Memory B cell (primary cell): Measurements from ENCODE around the gene BHLHE23.

Experiments
- ATAC-seq: fragments of 150-1000 bp; cut with Tn5 transposase; 2 replicates; pipeline ENCODE4 v1.10.0; 2021; ENCODE audit warnings: low read depth, mild to moderate bottlenecking, moderate library complexity
- DNase-seq, 2 donors: peaks; one replicate each; pipeline ENCODE4 v3.0.0; 2022; ENCODE audit warnings: low spot score in 2 of 2
- H3K27ac Mint-ChIP-seq: one replicate; pipeline ENCODE4 v1.8.0; 2022; ENCODE audit warnings: mild to moderate bottlenecking, moderate library complexity, mixed read lengths
- H3K27me3 Mint-ChIP-seq: one replicate; pipeline ENCODE4 v1.8.0; 2022; ENCODE audit warnings: mixed read lengths
- H3K36me3 Mint-ChIP-seq: one replicate; pipeline ENCODE4 v1.8.0; 2022; ENCODE audit warnings: mild to moderate bottlenecking, mixed read lengths
- H3K4me1 Mint-ChIP-seq: one replicate; pipeline ENCODE4 v1.8.0; 2022; ENCODE audit warnings: mixed read lengths
- H3K4me3 Mint-ChIP-seq: one replicate; pipeline ENCODE4 v1.8.0; 2022; ENCODE audit warnings: mild to moderate bottlenecking, moderate library complexity, mixed read lengths
- H3K9me3 Mint-ChIP-seq: one replicate; pipeline ENCODE4 v1.8.0; 2022; ENCODE audit warnings: mixed read lengths

BHLHE23 gene

GRCh38 chr20:62978561-62978943 lies 28.2 kb downstream of the BHLHE23 start:
- peak overlapping the region; percentile 83 for H3K4me3 Mint-ChIP-seq
- peak overlapping the region; percentile 89 for H3K27ac Mint-ChIP-seq
- H3K27me3 Mint-ChIP-seq = peaks cover 21% of the 10 kb centered on the region
- H3K36me3 Mint-ChIP-seq = no peaks in the 10 kb centered on the region
- H3K4me1 Mint-ChIP-seq = peaks cover 16% of the 10 kb centered on the region
- H3K9me3 Mint-ChIP-seq = no peaks in the 10 kb centered on the region
- DNase-seq (peak in 1 of 2 donors; percentile 37), ATAC-seq (no peak)

- Mint-ChIP-seq H3K27me3 (peaks cover 19% of the 10 kb centered on the region), H3K36me3 (no peaks in the 10 kb centered on the region), H3K4me1 (peaks cover 17% of the 10 kb centered on the region), H3K4me3 (peak overlapping the region; percentile 83), H3K9me3 (no peaks in the 10 kb centered on the region), H3K27ac (peak overlapping the region; percentile 89)
- DNase-seq = peak; percentile 91 to 94
- ATAC-seq = peak; percentile 80
These were observed 28.9 kb downstream of the BHLHE23 start for GRCh38 chr20:62977613-62978560.

GRCh38 chr20:62976886-62977285 lies 29.9 kb downstream of the BHLHE23 start:
- Mint-ChIP-seq H3K27ac (no peak overlapping the region), H3K4me1 (peaks cover 20% of the 10 kb centered on the region), H3K27me3 (peaks cover 24% of the 10 kb centered on the region), H3K36me3 (no peaks in the 10 kb centered on the region), H3K4me3 (no peak overlapping the region), H3K9me3 (no peaks in the 10 kb centered on the region)
- ATAC-seq (no peak), DNase-seq (no peak)

- ATAC-seq (no peak), DNase-seq (no peak)
- Mint-ChIP-seq H3K27me3 (peaks cover 24% of the 10 kb centered on the region), H3K36me3 (no peaks in the 10 kb centered on the region), H3K4me1 (peaks cover 25% of the 10 kb centered on the region), H3K4me3 (no peak overlapping the region), H3K9me3 (no peaks in the 10 kb centered on the region), H3K27ac (no peak overlapping the region)
These were observed 30.8 kb downstream of the BHLHE23 start for GRCh38 chr20:62975812-62976508.

GRCh38 chr20:62975251-62975760 lies 31.5 kb downstream of the BHLHE23 start:
- DNase-seq (no peak), ATAC-seq (no peak)
- H3K27me3 Mint-ChIP-seq = peaks cover 24% of the 10 kb centered on the region
- peaks cover 25% of the 10 kb centered on the region for H3K4me1 Mint-ChIP-seq
- no peak overlapping the region for H3K27ac Mint-ChIP-seq
- H3K9me3 Mint-ChIP-seq = no peaks in the 10 kb centered on the region
- no peak overlapping the region for H3K4me3 Mint-ChIP-seq
- no peaks in the 10 kb centered on the region for H3K36me3 Mint-ChIP-seq

GRCh38 chr20:62972845-62973745 lies 33.7 kb downstream of the BHLHE23 start:
- DNase-seq (peak in 1 of 2 donors; percentile 19), ATAC-seq (no peak)
- Mint-ChIP-seq H3K36me3 (no peaks in the 10 kb centered on the region), H3K4me1 (peaks cover 20% of the 10 kb centered on the region), H3K27me3 (peaks cover 21% of the 10 kb centered on the region), H3K27ac (peak overlapping the region; percentile 76), H3K4me3 (peak overlapping the region; percentile 69), H3K9me3 (no peaks in the 10 kb centered on the region)

GRCh38 chr20:62971950-62972844 lies 34.6 kb downstream of the BHLHE23 start:
- ATAC-seq = peak; percentile 97
- peak; percentile 80 to 95 for DNase-seq
- H3K27me3 Mint-ChIP-seq = peaks cover 21% of the 10 kb centered on the region
- H3K4me1 Mint-ChIP-seq = peaks cover 15% of the 10 kb centered on the region
- H3K4me3 Mint-ChIP-seq = peak overlapping the region; percentile 84
- H3K36me3 Mint-ChIP-seq = no peaks in the 10 kb centered on the region
- no peaks in the 10 kb centered on the region for H3K9me3 Mint-ChIP-seq
- H3K27ac Mint-ChIP-seq = peak overlapping the region; percentile 35

- Mint-ChIP-seq H3K4me1 (peaks cover 15% of the 10 kb centered on the region), H3K27ac (peak overlapping the region; percentile 2), H3K9me3 (no peaks in the 10 kb centered on the region), H3K27me3 (peaks cover 21% of the 10 kb centered on the region), H3K4me3 (peak overlapping the region; percentile 43), H3K36me3 (no peaks in the 10 kb centered on the region)
- no peak for DNase-seq
- ATAC-seq = no peak
These were observed 35.4 kb downstream of the BHLHE23 start for GRCh38 chr20:62971211-62971949.

GRCh38 chr20:62970307-62971210 lies 36.2 kb downstream of the BHLHE23 start:
- no peak overlapping the region for H3K4me3 Mint-ChIP-seq
- H3K4me1 Mint-ChIP-seq = peaks cover 15% of the 10 kb centered on the region
- H3K27ac Mint-ChIP-seq = no peak overlapping the region
- H3K36me3 Mint-ChIP-seq = peaks cover 2% of the 10 kb centered on the region
- ATAC-seq (no peak), DNase-seq (no peak)
- H3K27me3 Mint-ChIP-seq = peaks cover 19% of the 10 kb centered on the region
- H3K9me3 Mint-ChIP-seq = no peaks in the 10 kb centered on the region

GRCh38 chr20:62969939-62970306 lies 36.8 kb downstream of the BHLHE23 start:
- peaks cover 2% of the 10 kb centered on the region for H3K36me3 Mint-ChIP-seq
- no peaks in the 10 kb centered on the region for H3K9me3 Mint-ChIP-seq

GRCh38 chr20:62969179-62969760 lies 37.5 kb downstream of the BHLHE23 start:
- H3K4me3 Mint-ChIP-seq = no peak overlapping the region
- no peak for DNase-seq
- no peak for ATAC-seq
- H3K27me3 Mint-ChIP-seq = peaks cover 17% of the 10 kb centered on the region
- H3K36me3 Mint-ChIP-seq = peaks cover 2% of the 10 kb centered on the region
- H3K27ac Mint-ChIP-seq = no peak overlapping the region
- H3K4me1 Mint-ChIP-seq = peaks cover 15% of the 10 kb centered on the region
- H3K9me3 Mint-ChIP-seq = no peaks in the 10 kb centered on the region

More at GRCh38 chr20:62969939-62970306, 36.8 kb downstream of the BHLHE23 start:
- peaks cover 19% of the 10 kb centered on the region for H3K27me3 Mint-ChIP-seq
- ATAC-seq (no peak), DNase-seq (no peak)
- H3K27ac Mint-ChIP-seq = no peak overlapping the region
- H3K4me1 Mint-ChIP-seq = peaks cover 15% of the 10 kb centered on the region
- no peak overlapping the region for H3K4me3 Mint-ChIP-seq
